CD8-positive, alpha-beta memory T cell (primary cell): Measurements from ENCODE around the gene FAM25A. TPM values are rescaled to one million over a fixed set of nuclear protein-coding genes. Genes with fewer than 3 reads are reported as not detected.
"Not testable (repeated sequence)": the region's sequence is repeated elsewhere in the genome, so short reads cannot be mapped to it uniquely, and the experiment has no call there.

ENCODE experiments used
- CTCF ChIA-PET: fragments of 350-600 bp; sonication (Branson Sonifier 250); formaldehyde crosslinking; loops from one replicate; lab custom pipeline; 2021; ENCODE audit warnings: antibody characterized with exemption; lab: Charles Lee
- POLR2A ChIA-PET: fragments of 350-600 bp; sonication (Branson Sonifier 250); formaldehyde crosslinking; loops from one replicate; lab custom pipeline; 2021; ENCODE audit warnings: antibody characterized with exemption; lab: Charles Lee
- DNase-seq, 5 donors: peaks; one replicate each; pipeline versions ENCODE4 v3.0.0 to v3.0.0-alpha.2; 2020 to 2022; ENCODE audit warnings: mixed read lengths in 1 of 5
- H3K27ac ChIP-seq: one replicate; pipeline ENCODE4 v1.7.0; 2013; ENCODE audit warnings: low read depth, mild to moderate bottlenecking, low read length, moderate library complexity
- H3K27me3 ChIP-seq: 2 replicates; pipeline ENCODE4 v1.7.0; 2013; ENCODE audit warnings: low read length, mild to moderate bottlenecking; ENCODE audit not compliant: insufficient read depth, poor library complexity, severe bottlenecking
- H3K36me3 ChIP-seq: 2 replicates; pipeline ENCODE4 v1.7.0; 2013; ENCODE audit warnings: mild to moderate bottlenecking, low read length, moderate library complexity; ENCODE audit not compliant: insufficient read depth
- H3K4me1 ChIP-seq: 2 replicates; pipeline ENCODE4 v1.7.0; 2013; ENCODE audit warnings: mild to moderate bottlenecking, low read length, moderate library complexity; ENCODE audit not compliant: insufficient read depth
- H3K4me3 ChIP-seq: 2 replicates; pipeline ENCODE4 v1.7.0; 2013; ENCODE audit warnings: mild to moderate bottlenecking, low read length
- H3K9me3 ChIP-seq: 2 replicates; pipeline ENCODE4 v1.7.0; 2013; ENCODE audit warnings: mild to moderate bottlenecking, low read length
- H3K27ac Mint-ChIP-seq, 8 donors: one replicate each; pipeline ENCODE4 v1.8.0; 2020 to 2021; ENCODE audit warnings: mixed read lengths in 8 of 8, mild to moderate bottlenecking in 6 of 8, inconsistent platforms in 3 of 8, moderate library complexity in 3 of 8
- H3K27me3 Mint-ChIP-seq, 2 donors: one replicate each; pipeline ENCODE4 v1.8.0; 2020 to 2021; ENCODE audit warnings: mixed read lengths in 2 of 2, mild to moderate bottlenecking in 1 of 2, moderate library complexity in 1 of 2
- H3K36me3 Mint-ChIP-seq, 3 donors: one replicate each; pipeline ENCODE4 v1.8.0; 2020 to 2021; ENCODE audit warnings: mixed read lengths in 3 of 3, inconsistent platforms in 1 of 3, mild to moderate bottlenecking in 1 of 3
- H3K4me1 Mint-ChIP-seq, 3 donors: one replicate each; pipeline ENCODE4 v1.8.0; 2020 to 2021; ENCODE audit warnings: mixed read lengths in 3 of 3, inconsistent platforms in 1 of 3, mild to moderate bottlenecking in 1 of 3
- H3K4me3 Mint-ChIP-seq, 7 donors: one replicate each; pipeline ENCODE4 v1.8.0; 2020 to 2021; ENCODE audit warnings: mixed read lengths in 7 of 7, mild to moderate bottlenecking in 6 of 7, moderate library complexity in 4 of 7, inconsistent platforms in 2 of 7
- H3K9me3 Mint-ChIP-seq, 5 donors: one replicate each; pipeline ENCODE4 v1.8.0; 2020 to 2022; ENCODE audit warnings: mixed read lengths in 5 of 5, mild to moderate bottlenecking in 3 of 5, moderate library complexity in 2 of 5, inconsistent platforms in 1 of 5
- polyA plus RNA-seq: library from polyadenylated mRNA; unstranded; fragments of 300-500 nt; fragmentation: Illumina TruSeq; gene quantifications from one replicate; pipeline ENCODE4 v1.2.3, GENCODE V29; 2021
- total RNA-seq, 2 experiments: library from RNA; stranded (reverse); gene quantifications; one replicate each; pipeline ENCODE4 v1.2.3, GENCODE V29; 2021

FAM25A gene
- total and polyA plus RNA-seq, 3 experiments from 2014 or later, result not detected

- H3K27me3 ChIP-seq, result not testable (repeated sequence)
Observed at GRCh38 chr10:87018127-87018526, 2.0 kb upstream of the FAM25A start.

GRCh38 chr10:87019066-87019465 lies 1.0 kb upstream of the FAM25A start:
- CTCF ChIA-PET, H3K27ac ChIP-seq, H3K27me3 ChIP-seq, H3K4me3 ChIP-seq, H3K27ac Mint-ChIP-seq, H3K4me1 Mint-ChIP-seq, H3K9me3 Mint-ChIP-seq, H3K9me3 ChIP-seq, DNase-seq, H3K36me3 ChIP-seq, H3K4me1 ChIP-seq, H3K36me3 Mint-ChIP-seq, POLR2A ChIA-PET, H3K4me3 Mint-ChIP-seq, H3K27me3 Mint-ChIP-seq: not testable (repeated sequence)

More at GRCh38 chr10:87018127-87018526, 2.0 kb upstream of the FAM25A start:
- CTCF ChIA-PET, DNase-seq, H3K4me1 ChIP-seq, H3K9me3 ChIP-seq, H3K4me3 ChIP-seq, H3K27me3 Mint-ChIP-seq, H3K36me3 ChIP-seq, H3K9me3 Mint-ChIP-seq, H3K4me1 Mint-ChIP-seq, H3K27ac ChIP-seq, H3K4me3 Mint-ChIP-seq, H3K36me3 Mint-ChIP-seq, POLR2A ChIA-PET: not testable (repeated sequence)
- peak overlapping the region in 1 of 8 donors; percentile 65 for H3K27ac Mint-ChIP-seq

- H3K4me3 ChIP-seq, H3K9me3 Mint-ChIP-seq, DNase-seq, H3K4me3 Mint-ChIP-seq, H3K27ac Mint-ChIP-seq, H3K9me3 ChIP-seq, POLR2A ChIA-PET, H3K36me3 Mint-ChIP-seq, CTCF ChIA-PET, H3K4me1 Mint-ChIP-seq, H3K27me3 Mint-ChIP-seq, H3K27me3 ChIP-seq, H3K36me3 ChIP-seq, H3K27ac ChIP-seq, H3K4me1 ChIP-seq: not testable (repeated sequence)
Observed at GRCh38 chr10:87019504-87019903, 590 bp upstream of the FAM25A start.

GRCh38 chr10:87025285-87025958 lies 5.3 kb downstream of the FAM25A start:
- H3K27ac ChIP-seq, H3K27me3 ChIP-seq, H3K36me3 ChIP-seq, CTCF ChIA-PET, H3K4me1 Mint-ChIP-seq, DNase-seq, H3K4me3 Mint-ChIP-seq, H3K27me3 Mint-ChIP-seq, H3K4me3 ChIP-seq, H3K4me1 ChIP-seq, POLR2A ChIA-PET, H3K9me3 Mint-ChIP-seq, H3K9me3 ChIP-seq, H3K36me3 Mint-ChIP-seq: not testable (repeated sequence)
- H3K27ac Mint-ChIP-seq, result peak overlapping the region in 1 of 8 donors; percentile 1

- not testable (repeated sequence) for H3K4me1 Mint-ChIP-seq
Observed at GRCh38 chr10:87026747-87027508, 6.8 kb downstream of the FAM25A start.

GRCh38 chr10:87030419-87030818 lies 10.3 kb downstream of the FAM25A start:
- POLR2A ChIA-PET, H3K36me3 Mint-ChIP-seq, H3K4me3 ChIP-seq, H3K4me1 ChIP-seq, H3K4me1 Mint-ChIP-seq, CTCF ChIA-PET, H3K27me3 ChIP-seq, H3K27ac ChIP-seq, DNase-seq, H3K4me3 Mint-ChIP-seq, H3K27me3 Mint-ChIP-seq, H3K9me3 Mint-ChIP-seq, H3K9me3 ChIP-seq, H3K36me3 ChIP-seq: not testable (repeated sequence)
- peak overlapping the region in 1 of 8 donors; percentile 32 for H3K27ac Mint-ChIP-seq

More at GRCh38 chr10:87026747-87027508, 6.8 kb downstream of the FAM25A start:
- CTCF ChIA-PET, POLR2A ChIA-PET, H3K9me3 Mint-ChIP-seq, H3K36me3 ChIP-seq, H3K4me3 ChIP-seq, H3K4me3 Mint-ChIP-seq, DNase-seq, H3K27me3 Mint-ChIP-seq, H3K36me3 Mint-ChIP-seq, H3K27ac ChIP-seq, H3K27ac Mint-ChIP-seq, H3K27me3 ChIP-seq, H3K4me1 ChIP-seq, H3K9me3 ChIP-seq: not testable (repeated sequence)

GRCh38 chr10:87030912-87031635 lies 11.0 kb downstream of the FAM25A start:
- H3K4me3 ChIP-seq, result no peak overlapping the region
- H3K4me1 Mint-ChIP-seq, result no peaks in the 10 kb centered on the region
- no peaks in the 10 kb centered on the region for H3K36me3 Mint-ChIP-seq
- no peaks in the 10 kb centered on the region for H3K9me3 Mint-ChIP-seq
- H3K27me3 Mint-ChIP-seq, result no peaks in the 10 kb centered on the region
- no peaks in the 10 kb centered on the region for H3K9me3 ChIP-seq
- H3K4me3 Mint-ChIP-seq, result no peak overlapping the region
- H3K27ac Mint-ChIP-seq, result peak overlapping the region in 1 of 8 donors; percentile 32
- H3K27ac ChIP-seq, result no peak overlapping the region
- H3K4me1 ChIP-seq, result no peaks in the 10 kb centered on the region
- no peak for DNase-seq
- no peaks in the 10 kb centered on the region for H3K27me3 ChIP-seq
- CTCF ChIA-PET, result interaction anchor here (1.5 kb wide), 1 partner anchor 10 kb away, joined by 3 read pairs; no protein-coding TSS in a partner anchor
- POLR2A ChIA-PET, result no interaction called here
- no peaks in the 10 kb centered on the region for H3K36me3 ChIP-seq

GRCh38 chr10:87036623-87037022 lies 16.5 kb downstream of the FAM25A start:
- no peaks in the 10 kb centered on the region for H3K36me3 ChIP-seq
- Mint-ChIP-seq H3K36me3 (peaks cover 0 to 6% (median 0%) of the 10 kb centered on the region in 3 donors), H3K4me1 (no peaks in the 10 kb centered on the region), H3K4me3 (no peak overlapping the region), H3K9me3 (peaks cover 0 to 4% (median 0%) of the 10 kb centered on the region in 5 donors), H3K27ac (no peak overlapping the region), H3K27me3 (peaks cover 2 to 4% of the 10 kb centered on the region in 2 donors)
- DNase-seq, result no peak
- CTCF ChIA-PET, result no interaction called here
- no peaks in the 10 kb centered on the region for H3K27me3 ChIP-seq
- H3K4me1 ChIP-seq, result no peaks in the 10 kb centered on the region
- H3K27ac ChIP-seq, result no peak overlapping the region
- H3K9me3 ChIP-seq, result no peaks in the 10 kb centered on the region
- H3K4me3 ChIP-seq, result no peak overlapping the region
- POLR2A ChIA-PET, result no interaction called here
